GM12892 (cell line): Measurements from ENCODE around the gene EHBP1.

ENCODE experiments used
- POLR2A ChIP-seq: IDR thresholded peaks from 2 replicates; pipeline ENCODE4 v1.6.1; 2011; ENCODE audit warnings: low read depth, low read length, control low read depth
- POLR2AphosphoS5 ChIP-seq: IDR thresholded peaks from 2 replicates; pipeline ENCODE4 v1.6.1; 2011; ENCODE audit warnings: low read depth, low read length, control low read depth

DNA sequence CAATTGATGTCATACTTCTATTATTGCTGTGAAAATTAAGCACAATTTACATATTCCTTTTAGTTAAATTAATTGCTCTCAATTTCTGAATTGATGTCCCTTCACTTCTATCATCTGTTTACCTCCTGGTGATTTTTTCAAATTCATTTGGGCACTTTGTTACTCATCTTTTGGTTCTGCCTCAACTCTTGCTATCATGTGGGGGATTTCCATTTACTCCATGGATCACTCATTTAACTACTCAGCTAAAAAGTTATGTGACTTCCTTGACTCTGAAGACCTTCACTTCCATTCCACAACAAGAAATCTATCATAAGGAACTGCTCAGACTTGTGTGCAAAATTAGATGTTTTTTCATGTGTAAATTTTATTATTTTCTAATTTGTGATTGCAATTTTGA lies 126.2 kb downstream of the EHBP1 start:
- TF ChIP-seq POLR2AphosphoS5 (no peak), POLR2A (no peak)
